ENCODE data around the gene HOXC5.

Gene HOXC5

DNA sequence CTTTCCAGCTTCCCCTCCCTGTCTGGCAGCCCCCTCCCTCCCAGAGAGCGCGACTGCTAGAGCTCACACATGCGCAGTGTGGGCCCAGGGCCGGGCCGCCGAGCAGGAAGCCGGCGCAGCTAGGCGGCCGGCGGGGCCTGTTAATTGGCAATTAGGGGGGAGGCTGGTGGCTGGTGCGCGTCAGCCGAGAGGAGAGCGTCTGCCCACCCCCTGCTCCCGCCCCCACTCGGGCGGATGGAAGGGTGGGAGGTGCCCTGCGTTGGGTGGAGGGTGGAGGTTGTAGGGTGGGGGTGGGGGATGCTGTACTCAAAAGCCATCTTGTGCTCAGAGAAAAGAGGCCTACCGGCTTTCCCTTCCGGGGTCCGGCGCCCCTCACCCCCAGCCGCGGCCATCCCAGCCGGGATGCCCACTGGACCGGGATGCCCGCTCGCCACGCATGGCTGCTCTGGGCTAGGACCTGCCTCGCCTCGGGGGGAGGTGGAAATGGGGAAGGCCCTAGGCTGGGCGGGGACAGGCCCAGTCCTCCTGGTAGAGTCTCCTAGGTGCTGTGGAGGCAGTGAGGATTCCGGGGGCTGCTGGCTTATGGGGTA lies 14.9 kb upstream of the HOXC5 start:
- TF ChIP-seq, protein P1, sequence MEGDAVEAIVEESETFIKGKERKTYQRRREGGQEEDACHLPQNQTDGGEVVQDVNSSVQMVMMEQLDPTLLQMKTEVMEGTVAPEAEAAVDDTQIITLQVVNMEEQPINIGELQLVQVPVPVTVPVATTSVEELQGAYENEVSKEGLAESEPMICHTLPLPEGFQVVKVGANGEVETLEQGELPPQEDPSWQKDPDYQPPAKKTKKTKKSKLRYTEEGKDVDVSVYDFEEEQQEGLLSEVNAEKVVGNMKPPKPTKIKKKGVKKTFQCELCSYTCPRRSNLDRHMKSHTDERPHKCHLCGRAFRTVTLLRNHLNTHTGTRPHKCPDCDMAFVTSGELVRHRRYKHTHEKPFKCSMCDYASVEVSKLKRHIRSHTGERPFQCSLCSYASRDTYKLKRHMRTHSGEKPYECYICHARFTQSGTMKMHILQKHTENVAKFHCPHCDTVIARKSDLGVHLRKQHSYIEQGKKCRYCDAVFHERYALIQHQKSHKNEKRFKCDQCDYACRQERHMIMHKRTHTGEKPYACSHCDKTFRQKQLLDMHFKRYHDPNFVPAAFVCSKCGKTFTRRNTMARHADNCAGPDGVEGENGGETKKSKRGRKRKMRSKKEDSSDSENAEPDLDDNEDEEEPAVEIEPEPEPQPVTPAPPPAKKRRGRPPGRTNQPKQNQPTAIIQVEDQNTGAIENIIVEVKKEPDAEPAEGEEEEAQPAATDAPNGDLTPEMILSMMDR (IDR thresholded peaks at IDR 0.05; ENCODE audit: control insufficient read depth, extremely low read depth, insufficient read depth) = no peak
- H3K4me3 ChIP-seq (ENCODE audit: low read depth, low read length) = peak overlapping the region; percentile 95
- no peak for DNase-seq (ENCODE audit: low read depth)

GRCh38 chr12:54018468-54018984 lies 14.3 kb upstream of the HOXC5 start:
- peak overlapping the region; percentile 95 for H3K4me3 ChIP-seq (ENCODE audit: low read depth, low read length)
- no peak for DNase-seq (ENCODE audit: low read depth)
- TF ChIP-seq, protein P1 (IDR thresholded peaks at IDR 0.05; ENCODE audit: control insufficient read depth, extremely low read depth, insufficient read depth) = no peak

DNA sequence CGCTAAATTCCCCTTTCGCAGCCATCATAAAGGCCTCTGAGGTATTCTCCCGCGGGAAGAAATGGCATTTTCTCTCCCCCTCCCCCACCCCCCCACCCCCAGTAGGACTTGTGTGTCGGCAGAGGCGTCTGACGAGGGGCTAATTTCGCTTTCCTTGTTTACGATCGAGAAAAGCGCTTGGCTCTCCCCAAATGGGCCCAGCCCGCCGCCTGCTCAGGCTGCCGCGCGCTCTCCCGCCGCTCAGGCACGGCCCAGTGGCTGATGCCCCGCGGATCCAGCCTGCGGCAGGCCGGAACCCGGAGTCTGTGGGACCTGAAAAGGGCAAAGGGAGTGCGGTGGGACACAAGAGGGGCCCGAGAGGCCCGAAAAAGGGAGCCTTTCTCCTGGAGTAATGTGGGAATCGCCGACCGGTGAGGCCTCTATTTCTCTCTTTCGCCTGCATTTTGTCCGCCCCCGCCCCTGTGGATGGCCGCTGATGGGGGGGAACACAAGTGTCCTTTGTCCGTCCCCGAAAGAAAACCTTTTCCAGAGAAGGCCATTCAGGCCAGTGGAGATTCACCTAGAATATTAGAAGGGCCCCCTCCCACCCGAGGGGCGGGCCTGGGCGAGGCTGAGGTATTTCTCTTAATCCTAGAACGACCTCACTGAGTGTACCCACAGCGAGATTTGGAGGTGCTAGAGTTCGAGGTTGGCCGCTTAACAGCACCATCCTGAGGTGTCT lies 13.6 kb upstream of the HOXC5 start:
- TF ChIP-seq, protein P1 (IDR thresholded peaks at IDR 0.05; ENCODE audit: control insufficient read depth, extremely low read depth, insufficient read depth) = no peak
- no peak for DNase-seq (ENCODE audit: low read depth)
- peak overlapping the region; percentile 95; the same call in 1 of the 2 replicates for H3K4me3 ChIP-seq (ENCODE audit: low read depth, low read length)

- no peak for DNase-seq (ENCODE audit: low read depth)
- no peak overlapping the region for H3K4me3 ChIP-seq (ENCODE audit: low read depth, low read length)
- TF ChIP-seq, protein P1 (IDR thresholded peaks at IDR 0.05; ENCODE audit: control insufficient read depth, extremely low read depth, insufficient read depth) = no peak
These were observed 12.8 kb upstream of the HOXC5 start for GRCh38 chr12:54019924-54020590.

- 0 out of 2 replicates have a peak overlapping the region, but pooled peaks have one; percentile 6 for H3K4me3 ChIP-seq (ENCODE audit: low read depth, low read length)
- DNase-seq (ENCODE audit: low read depth) = no peak
- TF ChIP-seq, protein P1 (IDR thresholded peaks at IDR 0.05; ENCODE audit: control insufficient read depth, extremely low read depth, insufficient read depth) = no peak
These were observed 12.1 kb upstream of the HOXC5 start for GRCh38 chr12:54020591-54021405.

- no peak for DNase-seq (ENCODE audit: low read depth)
- peak overlapping the region; percentile 6 for H3K4me3 ChIP-seq (ENCODE audit: low read depth, low read length)
- TF ChIP-seq, protein P1 (IDR thresholded peaks at IDR 0.05; ENCODE audit: control insufficient read depth, extremely low read depth, insufficient read depth) = peak; percentile 47
These were observed 11.3 kb upstream of the HOXC5 start for GRCh38 chr12:54021432-54022013.
